Vagina (tissue), 2 donors: ENCODE measurements around the gene HCK.

Experiments
- CTCF ChIP-seq, 3 experiments: fragments of 450-650 bp in 2 of 3; fragments of 200-600 bp in 1 of 3; sonication (generic) in 1 of 3; IDR thresholded peaks; one replicate each; pipeline ENCODE4 v1.5.1; 2017 to 2019; ENCODE audit warnings: antibody characterized with exemption in 3 of 3, mild to moderate bottlenecking in 2 of 3, moderate library complexity in 2 of 3
- POLR2A ChIP-seq, 2 donors: fragments of 450-650 bp; IDR thresholded peaks; one replicate each; pipeline ENCODE4 v1.6.1; 2017; ENCODE audit warnings: antibody characterized with exemption in 2 of 2, mild to moderate bottlenecking in 2 of 2, moderate library complexity in 2 of 2

GRCh38 chr20:32098786-32099185 is 46.7 kb downstream of the HCK start:
- no peak for TF ChIP-seq POLR2A (IDR thresholded peaks at IDR 0.05)
- TF ChIP-seq CTCF (IDR thresholded peaks at IDR 0.05): no peak
